GM21360 (cell line): ENCODE measurements around the gene DHRSX.
"Not testable (repeated sequence)": the region's sequence is repeated elsewhere in the genome, so short reads cannot be mapped to it uniquely, and the experiment has no call there.

Source experiments
- ATAC-seq: cut with Tn5 transposase; IDR thresholded peaks from one replicate; pipeline ENCODE4 v1.9.1; 2021; ENCODE audit warnings: mild to moderate bottlenecking, moderate library complexity; ENCODE audit not compliant: unreplicated experiment

DHRSX gene

GRCh38 chrX:2321411-2321810, 179.4 kb downstream of the DHRSX start:
- ATAC-seq, result no peak

GRCh38 chrX:2320580-2321327, 180.0 kb downstream of the DHRSX start:
- no peak for ATAC-seq

GRCh38 chrX:2320089-2320488, 180.7 kb downstream of the DHRSX start:
- ATAC-seq, result no peak

GRCh38 chrX:2318371-2318770, 182.4 kb downstream of the DHRSX start:
- ATAC-seq, result no peak

GRCh38 chrX:2317527-2318055, 183.2 kb downstream of the DHRSX start:
- ATAC-seq, result no peak

GRCh38 chrX:2316534-2316933, 184.2 kb downstream of the DHRSX start:
- ATAC-seq, result no peak

GRCh38 chrX:2315434-2315833, 185.3 kb downstream of the DHRSX start:
- no peak for ATAC-seq

GRCh38 chrX:2314831-2315365, 185.9 kb downstream of the DHRSX start:
- ATAC-seq, result no peak

GRCh38 chrX:2313864-2314640, 186.7 kb downstream of the DHRSX start:
- no peak for ATAC-seq

GRCh38 chrX:2312061-2312591, 188.7 kb downstream of the DHRSX start:
- ATAC-seq, result not testable (repeated sequence)

GRCh38 chrX:2311501-2311900, 189.3 kb downstream of the DHRSX start:
- ATAC-seq, result no peak

- no peak for ATAC-seq
Measured at GRCh38 chrX:2301901-2302300, 198.9 kb downstream of the DHRSX start.

- no peak for ATAC-seq
Measured at GRCh38 chrX:2299871-2300270, 200.9 kb downstream of the DHRSX start.

- no peak for ATAC-seq
Measured at GRCh38 chrX:2286731-2287130, 214.0 kb downstream of the DHRSX start.

- ATAC-seq, result no peak
Measured at GRCh38 chrX:2284601-2285000, 216.2 kb downstream of the DHRSX start.

GRCh38 chrX:2284133-2284532, 216.6 kb downstream of the DHRSX start:
- no peak for ATAC-seq

- ATAC-seq, result no peak
Measured at GRCh38 chrX:2283111-2283859, 217.5 kb downstream of the DHRSX start.

GRCh38 chrX:2282490-2283090, 218.2 kb downstream of the DHRSX start:
- ATAC-seq, result no peak

GRCh38 chrX:2272337-2272736, 228.4 kb downstream of the DHRSX start:
- no peak for ATAC-seq

GRCh38 chrX:2271595-2271994, 229.2 kb downstream of the DHRSX start:
- ATAC-seq, result not testable (repeated sequence)
